ENCODE results near the gene EDC3. TPM values are rescaled to one million over a fixed set of nuclear protein-coding genes. Genes with fewer than 3 reads are reported as not detected.
A peak's percentile ranks its signal among the peaks of the same experiment; 100 is the strongest.
"Not testable (repeated sequence)": the region's sequence is repeated elsewhere in the genome, so short reads cannot be mapped to it uniquely, and the experiment has no call there.

Gene EDC3
- total RNA-seq, 1 donor from 2014 or later: 13.5 TPM

DNA sequence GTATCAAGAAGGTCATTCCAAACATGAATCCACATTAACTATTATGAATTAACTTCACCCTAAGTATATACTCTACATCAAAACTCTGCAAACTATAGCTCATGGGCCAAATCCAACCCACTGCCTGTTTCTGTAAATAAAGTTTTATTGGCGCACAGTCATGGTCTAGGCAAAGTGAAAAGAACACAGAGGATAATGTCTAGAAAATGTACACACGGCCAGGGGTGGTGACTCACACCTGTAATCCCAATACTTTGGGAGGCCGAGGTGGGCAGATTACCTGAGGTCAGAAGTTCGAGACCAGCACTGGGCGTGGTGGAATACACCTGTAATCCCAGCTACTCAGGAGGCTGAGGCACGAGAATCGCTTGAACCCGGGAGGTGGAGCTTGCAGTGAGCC lies 34.5 kb downstream of the EDC3 start:
- DNase-seq (ENCODE audit: missing footprints); intact Hi-C loops (cut with DNase I); ATAC-seq: not testable (repeated sequence)

DNA sequence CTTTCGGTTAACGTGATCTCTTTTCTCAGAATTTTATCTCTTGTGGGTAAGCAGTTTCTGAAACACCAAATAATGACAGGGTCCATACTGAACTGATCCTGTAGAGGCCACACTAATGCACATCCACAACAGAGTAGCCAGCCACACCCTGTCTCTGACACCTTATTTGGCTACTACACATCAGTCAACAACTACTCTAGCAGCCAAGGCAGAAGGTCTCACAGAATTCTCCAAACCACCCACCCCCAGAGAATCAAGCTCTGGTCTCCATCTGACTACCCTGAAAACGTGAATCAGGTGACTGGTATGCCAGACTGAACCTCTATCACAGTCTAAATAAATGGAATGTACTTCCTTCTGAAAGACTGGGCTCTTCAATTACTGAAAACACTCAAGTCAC lies 38.0 kb downstream of the EDC3 start:
- intact Hi-C loops (cut with DNase I): loop anchor here (5.0 to 10.0 kb wide), 2 partner anchors 39 to 67 kb away; partner anchors contain the start of genes CYP1A1 and EDC3
- ATAC-seq: no peak
- DNase-seq (ENCODE audit: missing footprints): no peak

DNA sequence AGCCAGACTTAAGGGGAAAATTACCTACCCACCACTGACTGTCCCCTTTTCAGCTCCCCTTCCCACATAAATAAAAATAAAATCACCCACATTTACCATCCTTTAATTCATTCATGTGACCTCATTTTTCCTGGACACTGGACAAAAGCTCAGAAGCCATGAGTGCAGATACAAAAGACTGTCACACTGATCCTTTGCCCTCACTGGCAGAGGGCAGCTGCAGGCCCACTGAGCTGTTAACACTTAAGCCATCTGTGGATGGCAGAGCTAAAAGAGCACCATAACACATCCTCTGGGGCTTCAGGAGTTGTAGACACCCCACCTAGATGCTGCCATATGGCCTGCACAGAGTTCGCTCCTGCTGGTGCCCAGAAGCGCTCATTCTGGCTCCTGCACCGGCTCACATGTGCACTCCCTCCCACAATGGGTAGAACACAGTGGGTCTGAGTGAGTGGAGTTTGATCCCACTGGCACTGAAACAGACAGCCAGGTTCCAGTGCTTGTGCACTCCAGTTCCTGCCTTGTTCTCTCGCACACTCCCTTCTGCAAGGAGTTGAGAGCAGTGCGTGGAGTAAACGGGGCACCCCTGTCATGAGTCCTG lies 38.8 kb downstream of the EDC3 start:
- DNase-seq (ENCODE audit: missing footprints): no peak
- intact Hi-C loops (cut with DNase I): loop anchor here (5.0 to 10.0 kb wide), 2 partner anchors 40 to 68 kb away; partner anchors contain the start of genes CYP1A1 and EDC3
- ATAC-seq: peak; percentile 22

DNA sequence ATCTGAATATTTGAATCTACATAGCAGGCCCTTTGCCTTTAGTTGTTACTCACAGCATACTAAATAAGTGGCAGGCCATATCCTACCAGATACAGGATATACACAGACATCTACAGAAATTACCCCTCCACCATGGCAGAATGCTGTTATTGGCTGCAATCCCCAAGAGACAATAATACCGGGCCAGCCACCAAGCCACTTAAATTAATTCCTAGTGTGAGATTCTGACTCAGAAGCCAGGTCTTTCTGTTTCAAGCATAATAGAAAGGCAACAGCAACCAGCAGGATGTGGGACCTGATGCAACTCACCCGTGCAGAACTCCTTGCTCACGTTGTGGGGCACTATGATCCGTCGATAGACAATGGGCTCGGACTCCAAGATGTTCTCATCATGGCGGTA lies 40.4 kb downstream of the EDC3 start:
- intact Hi-C loops (cut with DNase I): loop anchor here (5.0 to 10.0 kb wide), 2 partner anchors 42 to 69 kb away; partner anchors contain the start of genes CYP1A1 and EDC3
- no peak for ATAC-seq
- DNase-seq (ENCODE audit: missing footprints): no peak

DNA sequence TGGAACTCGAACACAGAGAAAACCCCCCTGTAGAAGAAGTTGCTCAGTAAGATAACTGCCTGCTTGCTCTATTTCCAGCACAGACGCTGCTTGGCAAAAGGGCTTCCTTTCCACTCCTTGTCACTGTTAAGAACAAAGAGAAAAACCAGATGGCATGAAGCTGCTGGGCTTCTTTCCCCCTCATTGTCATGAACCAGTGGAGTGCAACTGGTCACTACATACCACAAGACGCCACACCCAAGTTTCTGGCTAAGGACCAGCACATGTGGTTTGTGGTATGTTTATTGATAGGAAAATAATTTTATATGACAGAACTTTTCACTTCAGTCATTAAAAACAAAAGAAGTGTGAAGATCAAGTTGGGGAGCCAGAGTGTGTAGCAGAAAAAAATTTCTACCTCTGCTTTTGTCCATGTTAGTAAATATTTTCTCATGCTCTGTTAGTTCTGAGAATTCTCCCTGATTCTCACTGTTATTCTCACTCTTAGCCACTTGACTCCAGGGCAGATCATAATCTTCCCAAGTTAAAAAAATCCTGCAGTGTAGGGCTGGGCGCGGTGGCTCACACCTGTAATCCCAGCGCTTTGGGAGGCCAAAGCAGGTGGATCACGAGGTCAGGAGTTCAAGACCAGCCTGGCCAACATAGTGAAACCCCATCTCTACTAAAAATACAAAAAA lies 42.3 kb downstream of the EDC3 start:
- ATAC-seq (peak; percentile 53), DNase-seq (ENCODE audit: missing footprints) (no peak)
- intact Hi-C loops (cut with DNase I): loop anchor here (10.0 kb wide), 1 partner anchor 71 kb away; the partner anchor contains the start of gene CYP1A1

DNA sequence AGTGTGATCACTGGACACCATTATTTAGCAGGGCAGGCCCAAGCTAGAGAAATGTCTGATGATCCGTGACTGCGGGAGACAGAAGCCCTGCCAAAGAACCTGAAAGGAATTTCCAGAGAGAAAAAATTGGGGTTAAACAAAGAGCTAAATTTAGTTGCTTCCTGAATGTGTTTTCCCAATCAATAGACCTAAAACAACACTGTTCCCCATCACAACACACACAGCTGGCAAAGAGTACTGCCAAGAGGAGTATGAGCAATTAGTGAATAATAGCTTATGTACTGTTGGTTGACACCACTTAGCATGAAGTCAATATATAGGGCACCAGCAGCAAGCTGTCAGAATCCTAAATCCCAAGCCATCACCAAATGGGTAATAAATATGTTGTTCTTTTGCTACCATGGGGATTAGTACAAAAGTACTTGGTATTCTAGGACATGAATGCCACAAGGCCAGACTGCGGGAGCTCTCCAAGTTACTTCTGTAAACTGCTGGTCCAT lies 44.5 kb downstream of the EDC3 start:
- ATAC-seq: peak; percentile 37
- DNase-seq (ENCODE audit: missing footprints): no peak
- intact Hi-C loops (cut with DNase I): loop anchor here (10.0 kb wide), 1 partner anchor 74 kb away; the partner anchor contains the start of gene CYP1A1

DNA sequence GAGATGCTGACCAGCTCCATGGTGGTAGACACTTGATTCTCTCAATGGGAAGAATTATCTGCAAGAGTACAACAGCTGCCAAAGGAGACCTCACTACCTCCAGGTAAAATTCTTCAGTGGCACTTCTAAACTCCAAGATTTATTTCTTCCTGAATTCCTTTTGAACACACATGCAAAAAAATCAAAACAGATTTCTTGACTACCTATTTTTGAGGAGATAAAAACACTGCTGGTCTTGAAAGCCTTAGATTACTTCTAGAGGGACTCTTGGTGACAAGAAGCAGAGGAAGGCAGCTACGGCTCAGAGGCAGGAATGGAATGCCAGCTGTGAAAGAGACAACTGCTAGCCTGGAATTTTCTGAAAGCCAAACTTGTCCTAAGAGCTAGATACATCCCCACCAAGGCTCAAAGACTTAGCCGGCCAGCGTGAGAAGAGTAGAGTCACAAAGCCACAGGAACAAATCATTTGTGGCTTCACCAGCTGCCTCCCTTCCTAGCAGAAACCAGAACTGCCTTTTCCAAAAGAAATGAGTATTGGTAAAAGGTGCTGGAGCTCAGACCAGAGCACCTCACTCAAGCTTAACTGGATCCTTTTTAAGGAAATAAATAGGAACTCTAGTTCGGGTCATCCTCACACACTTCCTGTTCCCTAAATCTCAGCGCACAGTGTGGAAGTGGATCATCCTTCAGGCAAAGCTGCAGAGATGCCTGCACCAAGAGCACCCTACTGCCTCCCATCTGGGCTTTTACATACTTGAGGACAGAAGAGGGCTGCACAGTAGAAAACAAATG lies 47.6 kb downstream of the EDC3 start:
- intact Hi-C loops (cut with DNase I): no loop called here
- ATAC-seq (no peak), DNase-seq (ENCODE audit: missing footprints) (no peak)

DNA sequence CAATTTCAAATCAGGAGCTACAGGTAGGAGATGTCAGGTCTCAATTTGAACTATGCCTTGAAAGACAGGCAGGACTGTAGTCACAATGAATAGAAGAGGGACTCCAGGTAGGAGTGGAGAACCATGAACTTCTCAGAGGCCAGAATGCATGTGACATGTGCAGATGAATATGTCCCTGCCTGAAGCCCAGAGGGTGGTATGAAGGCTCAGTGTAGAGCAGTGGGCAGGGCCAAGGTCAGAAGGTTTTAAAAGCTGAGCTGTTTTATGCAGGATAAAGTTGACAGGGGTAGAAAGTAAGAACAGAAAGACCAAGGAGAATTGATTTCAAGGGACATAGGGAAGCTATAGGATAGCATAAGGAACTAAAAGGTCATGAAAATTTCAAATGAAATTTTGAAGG lies 49.3 kb downstream of the EDC3 start:
- ATAC-seq: no peak
- intact Hi-C loops (cut with DNase I): no loop called here
- no peak for DNase-seq (ENCODE audit: missing footprints)

DNA sequence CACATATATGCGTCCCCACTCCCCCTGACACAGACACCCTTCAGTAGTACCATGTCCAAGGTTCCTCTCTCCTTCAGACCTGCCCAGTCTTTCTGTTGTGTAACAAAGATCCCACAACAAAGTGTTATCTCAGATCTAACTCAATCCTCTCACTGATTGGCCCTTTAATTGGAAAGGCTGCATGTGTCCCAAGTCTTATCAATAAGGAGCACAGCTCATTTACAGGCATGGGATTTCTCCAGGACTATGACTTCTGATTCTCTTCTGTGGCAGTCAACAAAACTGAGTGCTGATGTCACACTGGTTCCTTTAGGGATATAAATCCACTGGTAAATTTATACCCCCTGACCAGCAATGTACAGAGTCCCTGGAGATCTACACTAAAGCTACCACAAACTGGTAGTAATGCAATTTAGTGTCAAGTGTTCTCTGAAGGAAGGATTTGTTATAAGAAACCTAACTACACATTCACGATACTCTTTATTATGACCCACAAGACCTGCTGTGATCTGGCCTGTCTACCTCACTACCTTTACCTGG lies 52.1 kb downstream of the EDC3 start:
- DNase-seq (ENCODE audit: missing footprints): no peak
- no peak for ATAC-seq
- intact Hi-C loops (cut with DNase I): no loop called here

DNA sequence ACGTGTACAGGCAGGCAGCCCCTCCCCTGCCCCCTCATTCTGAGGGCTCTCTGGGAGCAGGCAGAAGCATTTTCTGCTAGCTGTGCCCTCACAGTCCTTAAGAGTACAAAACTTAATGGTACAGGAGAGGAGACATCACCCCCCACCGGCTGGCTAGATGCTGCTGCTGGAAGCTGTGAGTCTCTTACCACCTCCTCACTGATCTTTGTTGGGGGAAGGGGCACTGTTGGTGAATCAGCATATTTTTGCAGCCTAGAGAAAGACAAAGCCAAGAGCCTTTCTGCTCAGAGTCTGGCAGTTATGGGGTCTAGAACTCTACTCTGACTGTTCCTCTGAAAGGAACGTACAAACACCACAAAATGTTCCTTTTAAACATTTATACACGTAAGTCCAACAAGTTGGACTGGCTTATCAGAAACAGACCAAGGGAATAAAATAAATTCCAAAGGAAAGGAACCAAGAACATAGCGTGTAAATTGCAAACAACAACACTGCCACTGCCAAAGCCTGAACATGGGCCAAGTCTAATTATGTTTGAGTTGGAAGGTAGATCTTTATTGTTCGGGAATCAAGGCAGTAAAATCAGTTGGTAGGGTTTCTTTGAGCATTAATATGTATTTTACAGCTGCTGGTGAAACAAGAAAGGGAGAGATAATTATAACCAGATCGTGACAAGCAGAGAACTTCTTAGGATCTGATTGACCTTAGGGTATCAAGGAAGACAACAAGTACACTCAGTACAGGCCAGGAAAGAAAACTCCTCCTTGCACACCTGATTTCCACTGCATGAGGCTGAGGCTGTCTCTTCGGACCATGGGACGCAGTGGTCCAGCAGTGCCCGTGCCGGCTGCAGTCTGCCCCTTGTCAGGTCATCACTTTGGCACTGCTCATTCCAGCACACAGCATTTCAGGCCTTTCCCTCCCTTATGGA lies 52.8 kb downstream of the EDC3 start:
- no peak for ATAC-seq
- DNase-seq (ENCODE audit: missing footprints): no peak
- intact Hi-C loops (cut with DNase I): no loop called here

DNA sequence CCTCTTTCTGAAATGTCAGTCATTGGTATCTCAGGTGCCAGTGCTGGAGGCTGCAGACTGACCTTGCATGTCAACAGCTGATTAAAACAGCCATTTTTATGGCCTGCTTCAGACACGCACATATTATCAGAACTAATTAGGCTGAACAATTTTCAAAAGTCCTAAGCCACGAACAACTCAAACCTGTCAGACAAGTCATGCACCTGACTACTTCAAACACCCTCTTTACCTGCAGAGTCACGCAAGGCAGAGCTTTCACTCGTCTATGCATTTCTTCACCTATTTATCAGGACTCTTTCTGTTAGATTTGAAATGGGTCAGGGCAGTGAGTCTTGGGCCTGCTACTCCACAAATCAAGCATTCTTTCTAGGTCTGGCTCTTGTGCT lies 53.5 kb downstream of the EDC3 start:
- no peak for ATAC-seq
- intact Hi-C loops (cut with DNase I): no loop called here
- no peak for DNase-seq (ENCODE audit: missing footprints)

DNA sequence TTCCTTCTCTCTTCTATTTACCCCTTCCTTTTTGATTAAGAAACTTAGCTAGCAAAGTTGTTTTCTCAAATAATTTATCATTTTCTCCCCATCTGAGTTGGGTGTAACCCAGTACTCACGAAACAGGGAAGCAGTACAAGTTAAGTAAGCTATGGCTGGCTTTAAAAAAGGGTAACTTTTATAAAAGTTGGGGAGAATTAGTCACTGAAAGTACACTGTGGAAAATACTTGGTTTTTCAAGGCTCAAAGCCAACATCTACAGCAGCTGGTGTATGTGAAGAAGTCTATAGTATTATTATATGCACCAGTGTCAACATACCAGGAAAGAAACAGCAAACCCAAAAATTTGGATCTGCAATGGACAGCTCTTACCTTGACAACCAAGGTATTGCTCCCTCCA lies 54.7 kb downstream of the EDC3 start:
- no peak for DNase-seq (ENCODE audit: missing footprints)
- intact Hi-C loops (cut with DNase I): no loop called here
- no peak for ATAC-seq

DNA sequence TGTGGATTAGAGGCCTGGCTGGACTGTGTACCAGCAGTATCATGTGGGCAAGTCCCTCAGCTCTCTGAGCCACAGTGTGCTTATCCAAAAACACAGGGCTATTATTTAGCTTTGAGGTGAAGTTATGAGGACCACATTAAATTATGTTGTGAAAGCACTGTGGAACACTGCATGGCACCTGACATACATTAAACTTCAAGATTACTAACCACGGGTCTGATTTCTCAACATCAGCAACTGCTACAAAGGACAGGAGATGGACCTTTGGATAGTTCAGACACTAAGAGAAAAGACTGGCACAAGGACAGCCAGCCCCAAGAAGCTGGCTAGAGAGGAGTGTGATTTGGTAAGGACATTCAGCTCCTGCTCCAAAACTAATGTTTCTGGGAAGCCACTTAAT lies 58.8 kb downstream of the EDC3 start:
- intact Hi-C loops (cut with DNase I): loop anchor here (5.0 kb wide), 1 partner anchor 315 kb away; no protein-coding TSS in a partner anchor
- DNase-seq (ENCODE audit: missing footprints): no peak
- ATAC-seq: no peak

DNA sequence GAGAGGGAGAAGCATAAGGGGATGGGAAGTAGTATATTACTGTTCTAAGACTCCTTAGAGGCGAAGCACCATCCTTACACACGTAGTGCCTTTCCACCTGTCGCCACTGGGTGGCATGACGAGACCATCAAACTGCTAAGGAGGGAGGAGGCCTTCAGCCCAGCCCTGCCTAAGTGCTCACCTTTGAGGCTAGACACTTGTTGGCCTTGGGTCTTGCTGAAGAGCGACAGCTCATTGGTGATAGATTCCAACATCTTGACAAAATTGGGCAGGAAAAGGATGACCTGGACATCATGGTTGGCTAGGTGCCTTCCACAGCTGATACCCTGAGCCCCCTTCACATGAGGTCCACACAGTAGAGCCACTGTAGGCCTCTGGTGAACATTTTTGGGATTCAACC lies 60.6 kb downstream of the EDC3 start:
- no peak for DNase-seq (ENCODE audit: missing footprints)

DNA sequence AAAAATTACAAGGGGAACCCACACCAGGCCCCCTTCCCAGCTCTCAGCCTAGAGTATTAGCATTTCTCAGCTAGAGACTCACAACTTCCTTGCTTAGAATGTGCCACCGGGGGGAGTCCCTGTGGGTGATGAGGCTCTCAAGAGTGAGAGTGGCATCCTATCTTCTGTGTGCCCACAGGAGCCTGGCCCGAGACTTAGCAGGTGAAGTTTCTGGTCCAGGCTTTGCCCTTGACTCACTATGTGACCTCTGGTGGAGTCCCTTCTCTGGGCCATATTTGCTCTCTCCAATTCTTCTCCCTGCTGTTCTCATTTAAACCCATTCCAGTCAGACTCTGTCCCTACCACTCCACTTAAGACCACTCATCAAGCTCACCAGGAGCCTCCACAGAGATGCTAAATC lies 62.0 kb downstream of the EDC3 start:
- intact Hi-C loops (cut with DNase I): loop anchor here (2.0 kb wide), 1 partner anchor 261 kb away; no protein-coding TSS in a partner anchor

More for the DNA sequence above, 60.6 kb downstream of the EDC3 start:
- ATAC-seq: peak; percentile 64
- intact Hi-C loops (cut with DNase I): loop anchor here (1.0 to 5.0 kb wide), 2 partner anchors 134 to 317 kb away; no protein-coding TSS in a partner anchor

DNA sequence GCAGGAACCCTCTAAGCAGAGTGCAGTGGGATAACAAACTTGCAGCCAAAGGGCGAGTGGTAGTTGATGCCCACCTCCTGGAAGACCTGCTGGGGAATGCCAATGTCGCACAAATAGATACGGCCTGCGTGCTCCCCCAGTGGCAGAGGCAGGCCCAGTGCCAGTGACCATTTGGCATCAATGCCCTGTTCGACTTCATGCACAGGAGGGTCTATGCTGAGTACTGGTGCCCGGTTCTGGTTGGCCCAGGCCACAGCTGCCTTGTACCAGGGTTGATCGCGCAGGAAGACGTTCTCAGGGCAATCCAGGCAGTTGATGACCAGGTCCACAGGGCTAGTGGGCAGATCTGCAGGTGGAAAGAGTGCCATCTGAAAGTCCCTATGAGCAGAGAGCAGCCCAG lies 63.2 kb downstream of the EDC3 start:
- no peak for ATAC-seq
- intact Hi-C loops (cut with DNase I): loop anchor here (2.0 kb wide), 1 partner anchor 260 kb away; no protein-coding TSS in a partner anchor
- DNase-seq (ENCODE audit: missing footprints): no peak

More for the DNA sequence above, 62.0 kb downstream of the EDC3 start:
- no peak for ATAC-seq
- DNase-seq (ENCODE audit: missing footprints): no peak

DNA sequence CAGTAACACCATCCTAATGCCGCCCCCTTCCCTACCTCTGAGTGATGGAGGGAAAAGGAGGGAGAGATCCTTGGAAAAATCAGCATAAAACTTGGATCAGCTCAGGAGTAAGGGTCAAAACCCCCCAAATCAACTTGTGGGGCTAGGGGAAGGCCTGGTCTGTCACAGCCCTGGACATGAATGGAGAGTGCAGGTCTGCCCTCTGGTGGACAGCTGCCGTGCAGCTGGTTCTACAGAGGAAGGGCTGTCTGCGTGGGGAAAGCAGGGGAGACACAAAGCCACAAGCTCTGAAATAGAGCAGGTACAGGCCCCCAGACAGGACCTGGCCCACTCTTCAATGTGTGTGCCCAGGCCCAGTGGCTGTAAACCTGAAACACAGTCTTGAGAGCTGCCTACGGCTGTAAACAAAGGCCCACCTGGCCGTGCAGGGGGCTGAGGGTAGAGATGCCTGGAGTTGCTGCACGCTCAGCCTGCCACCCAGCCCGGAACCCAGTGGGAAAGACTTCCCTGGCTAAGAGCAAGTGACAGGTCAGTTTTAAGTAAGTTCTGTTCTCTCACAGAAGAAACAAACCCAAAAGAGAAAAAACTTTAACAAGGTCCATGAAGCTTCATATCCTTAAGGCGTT lies 63.8 kb downstream of the EDC3 start:
- ATAC-seq: peak; percentile 52
- no peak for DNase-seq (ENCODE audit: missing footprints)
- intact Hi-C loops (cut with DNase I): loop anchor here (2.0 kb wide), 1 partner anchor 259 kb away; no protein-coding TSS in a partner anchor

All from Right ventricle myocardium inferior (tissue), 1 donor.